H1 (cell line): Measurements from ENCODE around the gene USE1. TPM values are rescaled to one million over a fixed set of nuclear protein-coding genes. Genes with fewer than 3 reads are reported as not detected.

Source experiments
- CTCF ChIA-PET: fragments of 300-600 bp; sonication (Branson Sonifier 250); formaldehyde crosslinking; loops from one replicate; lab custom pipeline; 2021; ENCODE audit not compliant: partially characterized antibody; lab: Charles Lee
- POLR2A ChIA-PET: fragments of 300-600 bp; sonication (Branson Sonifier 250); formaldehyde crosslinking; loops from one replicate; lab custom pipeline; 2021; ENCODE audit warnings: inconsistent platforms; ENCODE audit not compliant: partially characterized antibody; lab: Charles Lee
- DNase-seq, 2 experiments: peaks; one replicate each; pipeline versions ENCODE4 v3.0.0 to v3.0.0-alpha.2; 2010 to 2022; ENCODE audit warnings: low spot score in 2 of 2, low read depth in 1 of 2, mixed read lengths in 1 of 2
- FAIRE-seq: peaks from 2 replicates; lab custom pipeline; 2011; peaks lifted over from hg19 to GRCh38; lab: Jason Lieb, UNC
- H2AFZ ChIP-seq: 2 replicates; pipeline ENCODE4 v1.8.1; 2012; ENCODE audit warnings: low read length, inconsistent platforms
- H2AK5ac ChIP-seq: 2 replicates; pipeline ENCODE4 v1.6.1; 2013; ENCODE audit warnings: low read depth, low read length
- H2BK120ac ChIP-seq: replicated peaks from 2 replicates; pipeline ENCODE3; 2013; ENCODE audit warnings: low read depth, low read length, inconsistent platforms
- H2BK12ac ChIP-seq: 2 replicates; pipeline ENCODE4 v1.6.1; 2013; ENCODE audit warnings: low read depth, low read length
- H2BK15ac ChIP-seq: 2 replicates; pipeline ENCODE4 v1.6.1; 2013; ENCODE audit warnings: low read length
- H2BK20ac ChIP-seq: 2 replicates; pipeline ENCODE4 v1.6.1; 2013; ENCODE audit warnings: low read length
- H2BK5ac ChIP-seq: 2 replicates; pipeline ENCODE4 v1.6.1; 2013; ENCODE audit warnings: low read depth, low read length
- H3K14ac ChIP-seq: 2 replicates; pipeline ENCODE4 v1.6.1; 2013; ENCODE audit warnings: inconsistent platforms; ENCODE audit not compliant: insufficient read length
- H3K18ac ChIP-seq: 2 replicates; pipeline ENCODE4 v1.6.1; 2013; ENCODE audit warnings: low read length; ENCODE audit errors: extremely low read depth
- H3K23ac ChIP-seq: 2 replicates; pipeline ENCODE4 v1.6.1; 2013; ENCODE audit warnings: inconsistent platforms; ENCODE audit not compliant: insufficient read length
- H3K23me2 ChIP-seq: 2 replicates; pipeline ENCODE4 v1.6.1; 2013; ENCODE audit warnings: low read depth, low read length
- H3K27ac ChIP-seq: 2 replicates; pipeline ENCODE4 v1.6.1; 2011; ENCODE audit warnings: low read depth, low read length, inconsistent platforms
- H3K27me3 ChIP-seq, 4 experiments: replicated peaks in 1 of 4; 1 replicate in 1 of 4; 2 replicates in 3 of 4; pipeline versions ENCODE4 v1.6.1 to v1.8.1; 2011 to 2013; ENCODE audit warnings: low read length in 3 of 4, mild to moderate bottlenecking in 3 of 4, inconsistent platforms in 2 of 4, mixed read lengths in 2 of 4, moderate library complexity in 1 of 4; ENCODE audit not compliant: control insufficient read depth in 3 of 4, insufficient read depth in 3 of 4; ENCODE audit errors: extremely low read depth in 1 of 4
- H3K36me3 ChIP-seq, 4 experiments: 2 replicates each; pipeline versions ENCODE4 v1.6.1 to v1.8.1; 2011 to 2013; ENCODE audit warnings: mild to moderate bottlenecking in 4 of 4, low read length in 3 of 4, moderate library complexity in 2 of 4, control low read depth in 1 of 4, inconsistent platforms in 1 of 4; ENCODE audit not compliant: insufficient read depth in 4 of 4, control insufficient read depth in 2 of 4
- H3K4ac ChIP-seq: replicated peaks from 2 replicates; pipeline ENCODE3; 2013; ENCODE audit warnings: low read length, low read depth, mixed read lengths, inconsistent platforms; ENCODE audit not compliant: insufficient read length
- H3K4me1 ChIP-seq, 4 experiments: replicated peaks in 1 of 4; 1 replicate in 1 of 4; 2 replicates in 3 of 4; pipeline versions ENCODE4 v1.6.1 to v1.8.1; 2011 to 2013; ENCODE audit warnings: low read length in 3 of 4, inconsistent platforms in 2 of 4, mixed read lengths in 1 of 4; ENCODE audit not compliant: insufficient read depth in 4 of 4, control insufficient read depth in 3 of 4
- H3K4me2 ChIP-seq, 2 experiments: 2 replicates each; pipeline versions ENCODE4 v1.6.1 to v1.8.1; 2011 to 2013; ENCODE audit warnings: low read depth in 2 of 2, low read length in 2 of 2, control low read depth in 1 of 2, inconsistent platforms in 1 of 2, mild to moderate bottlenecking in 1 of 2; ENCODE audit not compliant: insufficient read depth in 1 of 2
- H3K4me3 ChIP-seq, 4 experiments: fragments of 200-600, 300-600 bp in 1 of 4; sonication (generic), shearing (Covaris generic), sonication (Bioruptor Twin) in 1 of 4; 2 replicates each; pipeline versions ENCODE4 v1.5.1 to v1.8.1; 2011 to 2016; ENCODE audit warnings: low read length in 4 of 4, low read depth in 3 of 4, control low read depth in 2 of 4, inconsistent platforms in 2 of 4, mild to moderate bottlenecking in 2 of 4, mixed read lengths in 1 of 4, moderate library complexity in 1 of 4; ENCODE audit not compliant: insufficient read depth in 2 of 4; ENCODE audit errors: extremely low read depth in 1 of 4
- H3K56ac ChIP-seq: replicated peaks from 2 replicates; pipeline ENCODE3; 2013; ENCODE audit warnings: low read depth, mild to moderate bottlenecking, mixed read lengths, low read length, inconsistent platforms; ENCODE audit not compliant: insufficient read length
- H3K79me1 ChIP-seq: 2 replicates; pipeline ENCODE4 v1.6.1; 2013; ENCODE audit warnings: low read depth, low read length, control low read depth
- H3K79me2 ChIP-seq, 2 experiments: 2 replicates each; pipeline versions ENCODE4 v1.6.1 to v1.8.1; 2012 to 2013; ENCODE audit warnings: low read length in 2 of 2, mild to moderate bottlenecking in 2 of 2, inconsistent platforms in 1 of 2; ENCODE audit not compliant: insufficient read depth in 2 of 2, control insufficient read depth in 1 of 2
- H3K9ac ChIP-seq, 4 experiments: replicated peaks in 1 of 4; 1 replicate in 1 of 4; 2 replicates in 3 of 4; pipeline versions ENCODE4 v1.6.1 to v1.8.1; 2011 to 2013; ENCODE audit warnings: low read depth in 3 of 4, low read length in 3 of 4, control low read depth in 2 of 4, mild to moderate bottlenecking in 2 of 4, moderate library complexity in 2 of 4, inconsistent platforms in 1 of 4; ENCODE audit errors: extremely low read depth in 1 of 4
- H3K9me3 ChIP-seq, 2 experiments: 2 replicates each; pipeline versions ENCODE4 v1.6.1 to v1.8.1; 2012 to 2013; ENCODE audit warnings: mild to moderate bottlenecking in 2 of 2, moderate library complexity in 2 of 2, control low read depth in 1 of 2, inconsistent platforms in 1 of 2, low read depth in 1 of 2, low read length in 1 of 2, mixed read lengths in 1 of 2; ENCODE audit not compliant: insufficient read depth in 2 of 2
- H4K20me1 ChIP-seq, 2 experiments: replicated peaks in 1 of 2; 2 replicates each; pipeline versions ENCODE3 to v1.8.1; 2011 to 2013; ENCODE audit warnings: inconsistent platforms in 2 of 2, low read length in 2 of 2, mild to moderate bottlenecking in 1 of 2; ENCODE audit not compliant: insufficient read depth in 2 of 2, control insufficient read depth in 1 of 2
- H4K5ac ChIP-seq: 2 replicates; pipeline ENCODE4 v1.6.1; 2013; ENCODE audit warnings: low read length, low read depth, mixed read lengths, inconsistent platforms; ENCODE audit not compliant: insufficient read length
- H4K8ac ChIP-seq: 2 replicates; pipeline ENCODE4 v1.8.0; 2013; ENCODE audit warnings: mild to moderate bottlenecking, moderate library complexity, low read length, inconsistent platforms; ENCODE audit not compliant: insufficient read depth; ENCODE audit errors: extremely low read depth
- H4K91ac ChIP-seq: replicated peaks from 2 replicates; pipeline ENCODE3; 2013; ENCODE audit warnings: low read length, mixed read lengths, inconsistent platforms; ENCODE audit not compliant: insufficient read length
- TAF7 ChIP-seq: optimal IDR thresholded peaks from 2 replicates; pipeline ENCODE3; 2011; ENCODE audit warnings: low read depth, mild to moderate bottlenecking, inconsistent platforms, low read length, moderate library complexity, borderline replicate concordance
- WGBS, 2 experiments: shearing (Covaris generic) in 1 of 2; methylation state at CpG; one replicate each; pipeline versions ENCODE4 v1.1.6 to v1.1.7; 2013 to 2015; ENCODE audit warnings: low lambda C conversion rate in 2 of 2, mixed read lengths in 2 of 2, inconsistent platforms in 1 of 2, low coverage in 1 of 2, missing lambda C conversion rate in 1 of 2; ENCODE audit not compliant: insufficient replicate concordance in 2 of 2, insufficient coverage in 1 of 2, insufficient read length in 1 of 2; ENCODE audit errors: extremely low coverage in 1 of 2, missing lambda C conversion rate in 1 of 2; 5-methylcytosine and 5-hydroxymethylcytosine counted together
- polyA plus RNA-seq, 7 experiments: library from polyadenylated mRNA; depleted of rRNA in 3 of 7; stranded (reverse) in 5 of 7; unstranded in 2 of 7; fragments of >200 nt in 5 of 7; fragments of 200-250 nt in 2 of 7; gene quantifications; 1 replicate in 5 of 7; 2 replicates in 1 of 7; 4 replicates in 1 of 7; pipeline versions ENCODE4 v1.2.1 to v1.2.3, GENCODE V29; 2011 to 2013; ENCODE audit warnings: missing spikeins in 2 of 7, mixed read lengths in 2 of 7
- total RNA-seq: library from RNA; stranded (reverse); fragmentation: NEBNext Ultra II Directional; extraction: Animal tissue kit (Norgen Biotek cat#: 25700); gene quantifications from 2 replicates; pipeline ENCODE4 v1.2.1, GENCODE V29; 2021

USE1 gene
- total and polyA plus RNA-seq, 2 of the 8 experiments (the other 6 are each of a cell fraction or from before 2014, with no cell fraction given), result 8.7 to 13.9 TPM

- H3K36me3 ChIP-seq, result peaks cover 0 to 6% (median 5%) of the 10 kb centered on the region in 4 experiments; a peak in 5 of 8 replicates
- H3K9ac ChIP-seq, result no peak overlapping the region
- H3K4me2 ChIP-seq, result no peak overlapping the region
- no peaks in the 10 kb centered on the region for H3K9me3 ChIP-seq
- H3K79me1 ChIP-seq, result no peaks in the 10 kb centered on the region
- no peaks in the 10 kb centered on the region for H3K23me2 ChIP-seq
- no peak overlapping the region for H3K23ac ChIP-seq
- H3K4me1 ChIP-seq, result peaks cover 0 to 11% (median 8%) of the 10 kb centered on the region in 4 experiments; a peak in 6 of 7 replicates
- H2BK12ac ChIP-seq, result no peak overlapping the region
- no peak overlapping the region for H2BK5ac ChIP-seq
- H3K27me3 ChIP-seq, result no peaks in the 10 kb centered on the region
- CTCF ChIA-PET, result interaction anchor here (0.8 to 1.7 kb wide), 7 partner anchors 11 to 107 kb away, joined by 3 to 5 read pairs (median 4); partner anchors contain the start of gene USE1
- H2BK120ac ChIP-seq, result no peak overlapping the region
- H3K18ac ChIP-seq, result no peak overlapping the region
- H3K14ac ChIP-seq, result no peak overlapping the region
- H2AK5ac ChIP-seq, result no peak overlapping the region
- H3K56ac ChIP-seq, result no peak overlapping the region
- no peak overlapping the region for H4K8ac ChIP-seq
- POLR2A ChIA-PET, result interaction anchor here (0.5 kb wide), 1 partner anchor 98 kb away, joined by 6 read pairs; no protein-coding TSS in a partner anchor
- no peak for TF ChIP-seq TAF7
- TF ChIP-seq, all 59 proteins: peak for 0
- Histone ChIP-seq H3K4ac (no peak overlapping the region), H4K5ac (no peak overlapping the region), H2AFZ (no peak overlapping the region), H3K27ac (no peak overlapping the region), H4K91ac (no peak overlapping the region), H4K20me1 (peaks cover 0 to 4% of the 10 kb centered on the region in 2 experiments), H2BK15ac (no peak overlapping the region), H3K4me3 (no peak overlapping the region), H3K79me2 (no peaks in the 10 kb centered on the region), H2BK20ac (no peak overlapping the region)
- DNase-seq (no peak), FAIRE-seq (no peak)
- 94% methylated on average over 11 of the region's 11 CpGs; no CpG with 5 or more reads in 1 of the 2 experiments for WGBS, 2 experiments
These were observed 31.3 kb upstream of the USE1 start for GRCh38 chr19:17183858-17184321.
